Fibroblast of the aortic adventitia (primary cell): ENCODE measurements around the gene ZNF500. TPM values are rescaled to one million over a fixed set of nuclear protein-coding genes. Genes with fewer than 3 reads are reported as not detected.

Experiments used
- DNase-seq: peaks from one replicate; pipeline ENCODE4 v3.0.0-alpha.2; 2010; ENCODE audit warnings: low read depth
- H3K4me3 ChIP-seq: 2 replicates; pipeline ENCODE4 v1.5.1; 2011; ENCODE audit warnings: low read depth, mild to moderate bottlenecking, control low read depth, low read length, moderate library complexity
- total RNA-seq: library from RNA; depleted of rRNA; stranded (reverse); fragments of >200 nt; gene quantifications from 2 replicates; pipeline ENCODE4 v1.2.3, GENCODE V29; 2012; ENCODE audit warnings: low replicate concordance
- TF ChIP-seq, protein P1 (sequence below): IDR thresholded peaks from 2 replicates; pipeline ENCODE4 v1.5.1; 2011; ENCODE audit warnings: mild to moderate bottlenecking, low read length, control low read depth, inconsistent platforms; ENCODE audit not compliant: insufficient read depth

ZNF500 gene
- total RNA-seq, 1 donor: 8.3 TPM

DNA sequence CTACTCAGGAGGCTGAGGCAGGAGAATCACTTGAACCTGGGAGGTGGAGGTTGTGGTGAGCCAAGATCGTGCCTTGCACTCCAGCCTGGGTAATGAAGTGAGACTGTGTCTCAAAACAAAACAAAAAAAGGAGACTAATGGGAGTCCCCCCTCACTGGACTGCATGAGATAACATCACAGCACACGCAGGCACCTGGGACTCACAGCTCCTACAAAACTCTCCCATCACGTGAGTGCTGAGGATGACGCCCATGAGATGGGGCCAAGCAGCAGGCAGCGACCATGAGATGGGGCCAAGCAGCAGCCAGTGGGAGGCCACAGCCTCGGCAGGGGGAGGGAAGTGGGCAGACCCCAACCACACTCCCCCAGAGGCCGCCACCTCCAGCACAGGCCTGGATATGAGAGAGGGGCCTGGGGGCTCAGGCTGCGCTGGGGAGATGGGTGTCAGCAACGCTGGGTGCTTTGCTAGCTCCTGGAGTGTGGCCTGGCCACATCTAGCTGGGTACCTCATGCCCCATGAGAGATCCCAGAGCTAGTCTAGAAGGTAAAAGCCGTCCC lies 17.2 kb downstream of the ZNF500 start:
- no peak overlapping the region for H3K4me3 ChIP-seq
- DNase-seq: no peak
- TF ChIP-seq, protein P1, sequence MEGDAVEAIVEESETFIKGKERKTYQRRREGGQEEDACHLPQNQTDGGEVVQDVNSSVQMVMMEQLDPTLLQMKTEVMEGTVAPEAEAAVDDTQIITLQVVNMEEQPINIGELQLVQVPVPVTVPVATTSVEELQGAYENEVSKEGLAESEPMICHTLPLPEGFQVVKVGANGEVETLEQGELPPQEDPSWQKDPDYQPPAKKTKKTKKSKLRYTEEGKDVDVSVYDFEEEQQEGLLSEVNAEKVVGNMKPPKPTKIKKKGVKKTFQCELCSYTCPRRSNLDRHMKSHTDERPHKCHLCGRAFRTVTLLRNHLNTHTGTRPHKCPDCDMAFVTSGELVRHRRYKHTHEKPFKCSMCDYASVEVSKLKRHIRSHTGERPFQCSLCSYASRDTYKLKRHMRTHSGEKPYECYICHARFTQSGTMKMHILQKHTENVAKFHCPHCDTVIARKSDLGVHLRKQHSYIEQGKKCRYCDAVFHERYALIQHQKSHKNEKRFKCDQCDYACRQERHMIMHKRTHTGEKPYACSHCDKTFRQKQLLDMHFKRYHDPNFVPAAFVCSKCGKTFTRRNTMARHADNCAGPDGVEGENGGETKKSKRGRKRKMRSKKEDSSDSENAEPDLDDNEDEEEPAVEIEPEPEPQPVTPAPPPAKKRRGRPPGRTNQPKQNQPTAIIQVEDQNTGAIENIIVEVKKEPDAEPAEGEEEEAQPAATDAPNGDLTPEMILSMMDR: no peak

DNA sequence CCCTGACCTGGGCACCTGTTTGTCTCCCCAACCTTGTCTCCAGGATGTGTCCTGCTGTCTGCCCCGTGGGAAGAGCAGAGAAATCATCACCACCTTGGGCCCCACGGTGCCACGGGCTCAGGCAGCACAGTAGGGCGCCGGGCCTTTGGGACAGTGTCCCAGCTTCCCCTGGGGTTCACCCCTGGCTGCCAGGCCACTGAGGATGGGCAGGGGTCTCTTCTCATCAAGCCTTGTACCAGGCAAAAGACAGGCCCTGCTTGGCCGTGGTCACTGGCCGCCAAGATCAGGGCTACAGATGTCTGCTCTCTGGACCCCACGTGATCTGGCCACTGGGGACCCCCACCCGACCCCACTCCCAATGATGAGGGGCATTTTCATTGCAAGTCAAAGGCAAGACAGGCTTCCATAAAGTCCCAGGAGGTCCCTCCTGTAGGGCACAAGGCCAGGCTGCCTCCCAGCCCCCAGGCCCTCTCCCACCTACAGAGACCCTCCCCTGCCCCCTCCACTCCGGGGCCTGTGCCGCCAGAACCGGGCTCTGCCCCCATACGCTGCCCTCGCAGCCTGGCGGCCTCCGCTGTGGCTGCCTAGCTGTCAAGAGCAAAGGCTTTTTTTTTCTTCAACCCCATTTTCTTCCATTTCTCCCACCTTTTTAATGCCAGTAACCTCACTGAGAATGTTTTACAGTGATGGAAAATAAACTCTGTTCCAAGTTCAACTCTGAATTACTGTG lies 18.1 kb downstream of the ZNF500 start:
- H3K4me3 ChIP-seq: no peak overlapping the region
- DNase-seq: no peak
- TF ChIP-seq, protein P1: no peak

DNA sequence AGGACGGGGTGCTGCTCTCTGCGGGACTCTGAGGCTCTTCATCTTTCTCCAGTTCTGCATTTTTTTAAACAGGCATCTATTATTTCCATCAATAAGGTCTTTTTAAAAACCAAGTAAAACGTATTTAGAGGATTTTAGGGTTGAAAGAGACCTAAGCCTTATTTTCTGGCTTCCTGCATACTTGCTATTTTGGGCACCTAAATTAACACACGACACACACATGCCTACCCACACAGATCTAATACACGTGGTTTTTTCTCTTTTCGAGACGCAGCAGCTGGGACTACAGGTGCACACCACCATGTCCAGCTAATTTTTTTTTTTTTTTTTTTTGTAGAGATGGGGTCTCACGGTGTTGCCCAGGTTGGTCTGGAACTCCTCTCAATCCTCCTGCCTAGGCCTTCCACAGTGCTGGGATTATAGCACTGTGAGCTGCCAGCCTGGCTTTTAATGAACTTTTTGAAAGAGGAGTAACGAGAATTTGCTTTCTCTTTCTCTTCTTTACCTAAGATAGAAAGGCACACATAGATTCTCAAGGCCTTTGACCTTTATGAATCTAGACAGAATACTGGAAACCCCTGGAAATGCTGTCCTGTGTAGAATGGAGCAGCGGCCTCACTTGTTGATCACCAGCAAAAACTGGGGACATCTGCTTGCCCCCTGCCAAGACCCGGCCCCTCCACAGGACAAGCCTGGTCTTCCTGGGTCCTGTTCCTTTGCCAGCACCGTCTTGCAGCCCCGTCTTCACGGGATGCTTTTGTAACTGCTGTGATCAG lies 18.9 kb downstream of the ZNF500 start:
- TF ChIP-seq, protein P1: no peak
- no peak overlapping the region for H3K4me3 ChIP-seq
- no peak for DNase-seq

DNA sequence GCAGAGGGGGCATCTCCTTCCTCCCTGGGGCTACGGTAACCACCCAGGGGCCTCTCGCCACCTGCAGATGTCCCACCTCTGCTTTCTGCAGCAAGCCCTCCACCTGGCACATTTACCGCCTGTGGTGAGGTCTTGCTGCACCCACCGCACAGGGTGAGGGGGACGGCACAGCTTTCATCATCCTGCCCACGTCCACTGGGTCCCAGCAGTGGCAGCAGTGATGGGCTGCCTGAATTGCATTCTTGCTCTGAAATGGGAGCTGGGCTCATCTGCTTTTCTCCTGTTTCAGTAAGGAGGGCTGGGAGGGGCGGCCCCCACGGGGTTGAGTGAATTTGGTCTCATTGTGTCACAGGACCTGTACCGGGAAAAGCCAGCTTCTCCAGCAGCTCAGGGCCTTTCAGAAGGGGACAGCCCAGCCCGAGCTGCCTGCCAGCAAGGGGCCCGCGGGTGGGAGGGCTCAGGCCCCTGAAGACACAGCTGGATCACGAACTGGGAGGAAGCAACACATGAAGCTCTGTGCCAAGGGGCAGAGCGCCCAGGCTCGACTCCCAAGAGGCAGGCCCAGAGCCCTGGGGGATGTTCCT lies 19.9 kb downstream of the ZNF500 start:
- TF ChIP-seq, protein P1: no peak
- no peak overlapping the region for H3K4me3 ChIP-seq
- DNase-seq: peak; percentile 33

DNA sequence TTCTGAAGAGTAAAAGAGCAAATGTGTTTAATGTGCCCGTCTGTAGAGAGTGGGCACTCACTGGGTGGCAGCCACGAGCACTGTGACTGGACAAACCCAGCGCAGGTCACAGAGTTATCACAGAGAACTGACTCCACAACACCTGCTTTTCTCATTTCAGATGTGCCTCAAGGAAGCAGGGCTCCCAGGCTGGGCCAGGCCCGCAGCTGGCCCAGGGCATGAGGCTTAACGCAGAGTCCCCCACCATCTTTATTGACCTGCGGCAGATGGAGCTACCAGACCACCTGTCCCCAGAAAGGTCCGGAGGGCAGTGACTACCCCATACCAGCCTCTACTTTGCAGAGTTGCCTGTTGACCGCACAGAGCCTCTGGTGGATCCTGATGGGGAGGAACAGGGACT lies 20.7 kb downstream of the ZNF500 start:
- H3K4me3 ChIP-seq: no peak overlapping the region
- TF ChIP-seq, protein P1: no peak
- DNase-seq: no peak

DNA sequence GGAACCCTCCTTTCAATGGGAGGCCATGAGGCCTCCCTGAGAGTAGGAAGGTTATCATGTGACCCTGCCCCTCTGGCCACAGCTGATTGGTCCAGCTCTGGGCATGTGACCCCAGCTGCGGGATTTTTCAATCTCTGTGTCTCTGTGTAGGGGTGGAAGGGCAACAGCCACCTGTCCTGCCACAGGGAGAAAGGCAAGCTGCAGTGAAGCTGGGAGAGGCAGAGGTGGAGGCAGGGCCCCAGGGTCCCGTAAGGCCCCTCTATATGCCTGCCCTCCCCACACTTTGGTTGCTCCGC lies 21.7 kb downstream of the ZNF500 start:
- DNase-seq: no peak
- H3K4me3 ChIP-seq: no peak overlapping the region
- TF ChIP-seq, protein P1: no peak
